Ascending aorta (tissue), 2 donors: ENCODE results near the gene ZNF292. TPM values are rescaled to one million over a fixed set of nuclear protein-coding genes. Genes with fewer than 3 reads are reported as not detected.

Experiments
- DNase-seq, 2 donors: peaks; one replicate each; pipeline ENCODE4 v3.0.0-alpha.2; 2019; ENCODE audit warnings: low spot score in 2 of 2
- H3K27ac ChIP-seq, 2 donors: fragments of 200-600 bp; sonication (generic); one replicate each; pipeline ENCODE4 v1.5.1; 2016 to 2017; ENCODE audit warnings: mild to moderate bottlenecking in 1 of 2
- H3K27me3 ChIP-seq: fragments of 200-600 bp; sonication (generic); one replicate; pipeline ENCODE4 v1.5.1; 2017
- H3K36me3 ChIP-seq, 2 donors: fragments of 200-600 bp; sonication (generic); one replicate each; pipeline ENCODE4 v1.5.1; 2016
- H3K4me1 ChIP-seq, 2 donors: fragments of 200-600 bp; sonication (generic); one replicate each; pipeline ENCODE4 v1.5.1; 2016 to 2017; ENCODE audit warnings: mild to moderate bottlenecking in 1 of 2
- H3K4me3 ChIP-seq, 2 donors: fragments of 200-600 bp; sonication (generic); one replicate each; pipeline ENCODE4 v1.5.1; 2016 to 2017; ENCODE audit warnings: mild to moderate bottlenecking in 1 of 2
- H3K9me3 ChIP-seq, 2 donors: fragments of 200-600 bp; sonication (generic); one replicate each; pipeline ENCODE4 v1.5.1; 2016
- intact Hi-C: fragments of 100-400 bp; cut with DNase I; formaldehyde crosslinking; loops from one replicate; pipeline ENCODE4 v1.15.1; 2023
- total RNA-seq: library from RNA; depleted of rRNA; stranded (reverse); fragments of >200 nt; gene quantifications from one replicate; pipeline ENCODE4 v1.1.0, GENCODE V29; 2016
- TF ChIP-seq, protein P1 (sequence below), 3 experiments: fragments of 200-600 bp in 2 of 3; fragments of 450-650 bp in 1 of 3; sonication (generic) in 2 of 3; IDR thresholded peaks; one replicate each; pipeline ENCODE4 v1.5.1; 2016 to 2019; ENCODE audit warnings: antibody characterized with exemption in 3 of 3, mild to moderate bottlenecking in 1 of 3, moderate library complexity in 1 of 3

Gene ZNF292
- total RNA-seq, 1 donor from 2014 or later, result 19.1 TPM

DNA sequence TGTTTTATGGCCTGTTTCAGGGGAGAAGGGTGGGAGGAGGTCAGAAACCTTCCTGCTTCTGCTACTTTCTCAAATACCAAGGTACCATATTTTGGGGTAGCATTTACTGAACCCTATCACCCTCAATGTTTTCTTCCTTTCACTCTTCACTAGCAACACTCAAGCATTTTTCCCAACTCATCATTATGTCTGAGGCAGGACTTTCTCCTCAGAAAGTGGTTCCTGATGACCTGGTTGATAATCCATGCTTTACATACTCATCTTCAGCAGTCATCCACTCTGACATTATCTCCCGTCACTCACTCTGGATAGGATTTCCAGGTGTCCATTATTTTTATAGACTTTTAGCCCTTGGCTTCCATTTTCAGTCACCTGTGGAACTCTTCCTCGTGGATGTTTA is 21.1 kb downstream of the ZNF292 start:
- intact Hi-C loops, result no loop called here
- Histone ChIP-seq H3K27me3 (no peaks in the 10 kb centered on the region), H3K4me3 (no peak overlapping the region), H3K36me3 (peaks cover 0 to 7% of the 10 kb centered on the region in 2 donors), H3K4me1 (no peaks in the 10 kb centered on the region), H3K27ac (no peak overlapping the region), H3K9me3 (no peaks in the 10 kb centered on the region)
- TF ChIP-seq, protein P1, sequence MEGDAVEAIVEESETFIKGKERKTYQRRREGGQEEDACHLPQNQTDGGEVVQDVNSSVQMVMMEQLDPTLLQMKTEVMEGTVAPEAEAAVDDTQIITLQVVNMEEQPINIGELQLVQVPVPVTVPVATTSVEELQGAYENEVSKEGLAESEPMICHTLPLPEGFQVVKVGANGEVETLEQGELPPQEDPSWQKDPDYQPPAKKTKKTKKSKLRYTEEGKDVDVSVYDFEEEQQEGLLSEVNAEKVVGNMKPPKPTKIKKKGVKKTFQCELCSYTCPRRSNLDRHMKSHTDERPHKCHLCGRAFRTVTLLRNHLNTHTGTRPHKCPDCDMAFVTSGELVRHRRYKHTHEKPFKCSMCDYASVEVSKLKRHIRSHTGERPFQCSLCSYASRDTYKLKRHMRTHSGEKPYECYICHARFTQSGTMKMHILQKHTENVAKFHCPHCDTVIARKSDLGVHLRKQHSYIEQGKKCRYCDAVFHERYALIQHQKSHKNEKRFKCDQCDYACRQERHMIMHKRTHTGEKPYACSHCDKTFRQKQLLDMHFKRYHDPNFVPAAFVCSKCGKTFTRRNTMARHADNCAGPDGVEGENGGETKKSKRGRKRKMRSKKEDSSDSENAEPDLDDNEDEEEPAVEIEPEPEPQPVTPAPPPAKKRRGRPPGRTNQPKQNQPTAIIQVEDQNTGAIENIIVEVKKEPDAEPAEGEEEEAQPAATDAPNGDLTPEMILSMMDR (IDR thresholded peaks at IDR 0.05), result no peak
- no peak for DNase-seq

DNA sequence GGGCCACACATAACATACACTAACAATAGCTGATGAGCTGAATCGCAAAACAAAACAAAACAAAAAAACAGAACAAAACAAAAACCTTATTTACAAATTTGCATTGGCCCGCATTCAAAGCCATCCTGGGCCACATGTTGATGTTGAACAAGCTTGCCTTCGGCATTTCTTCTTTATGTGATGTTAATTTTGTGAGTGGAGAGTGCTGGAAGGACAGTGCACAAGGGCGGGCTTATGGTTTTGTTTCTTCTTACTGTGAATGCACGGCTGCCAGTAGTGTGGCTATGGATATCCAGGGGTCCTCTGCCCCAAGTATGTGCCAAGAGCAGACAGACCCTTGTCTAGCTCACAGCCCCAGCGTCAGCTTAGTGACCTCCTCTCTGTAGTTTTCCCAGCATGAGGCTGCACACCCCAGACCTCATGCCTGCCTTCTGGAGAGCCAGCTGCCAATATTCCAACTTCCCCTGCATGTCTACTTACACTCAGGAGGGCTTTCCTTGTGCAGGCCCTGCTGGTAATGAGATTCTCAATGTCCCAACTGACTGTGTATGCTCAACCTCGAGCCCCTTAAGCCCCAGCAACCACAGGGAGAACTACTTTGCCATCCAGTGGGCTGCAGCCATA is 24.9 kb downstream of the ZNF292 start:
- intact Hi-C loops, result no loop called here
- H3K4me1 ChIP-seq, result no peaks in the 10 kb centered on the region
- no peak for DNase-seq
- H3K27me3 ChIP-seq, result no peaks in the 10 kb centered on the region
- H3K4me3 ChIP-seq, result no peak overlapping the region
- TF ChIP-seq, protein P1 (IDR thresholded peaks at IDR 0.05), result no peak
- H3K36me3 ChIP-seq, result peaks cover 0 to 7% of the 10 kb centered on the region in 2 donors
- no peaks in the 10 kb centered on the region for H3K9me3 ChIP-seq
- H3K27ac ChIP-seq, result no peak overlapping the region

- no peaks in the 10 kb centered on the region for H3K27me3 ChIP-seq
- H3K36me3 ChIP-seq, result peaks cover 0 to 7% of the 10 kb centered on the region in 2 donors
- TF ChIP-seq, protein P1 (IDR thresholded peaks at IDR 0.05), result no peak
- H3K27ac ChIP-seq, result no peak overlapping the region
- H3K4me3 ChIP-seq, result no peak overlapping the region
- intact Hi-C loops, result no loop called here
- no peak for DNase-seq
- H3K9me3 ChIP-seq, result no peaks in the 10 kb centered on the region
- H3K4me1 ChIP-seq, result no peaks in the 10 kb centered on the region
These were observed 26.5 kb downstream of the ZNF292 start for GRCh38 chr6:87181903-87182302.

DNA sequence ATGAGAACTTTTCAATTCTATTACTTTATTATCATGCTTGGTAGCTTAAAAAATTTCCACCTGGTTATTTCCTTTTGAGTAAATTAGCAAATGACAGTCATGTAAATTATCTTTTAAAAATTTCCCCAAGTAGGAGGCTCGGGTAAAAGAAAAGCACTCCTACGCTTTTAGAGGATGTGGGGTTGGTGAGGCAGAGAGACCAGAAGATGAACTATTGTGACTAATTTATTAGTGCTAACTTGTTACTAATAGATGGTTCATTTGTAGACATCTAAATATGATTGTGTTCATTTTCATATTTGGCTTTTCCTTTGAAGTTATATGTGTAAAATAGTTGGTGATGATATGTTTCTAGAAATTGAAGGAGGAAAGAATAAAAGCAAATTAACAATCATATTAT is 27.0 kb downstream of the ZNF292 start:
- no peaks in the 10 kb centered on the region for H3K27me3 ChIP-seq
- no peaks in the 10 kb centered on the region for H3K4me1 ChIP-seq
- peaks cover 0 to 7% of the 10 kb centered on the region in 2 donors for H3K36me3 ChIP-seq
- intact Hi-C loops, result no loop called here
- H3K27ac ChIP-seq, result no peak overlapping the region
- H3K9me3 ChIP-seq, result no peaks in the 10 kb centered on the region
- DNase-seq, result no peak
- no peak overlapping the region for H3K4me3 ChIP-seq
- TF ChIP-seq, protein P1 (IDR thresholded peaks at IDR 0.05), result no peak

GRCh38 chr6:87182940-87183339 is 27.6 kb downstream of the ZNF292 start:
- Histone ChIP-seq H3K36me3 (peaks cover 0 to 7% of the 10 kb centered on the region in 2 donors), H3K4me1 (no peaks in the 10 kb centered on the region), H3K9me3 (no peaks in the 10 kb centered on the region), H3K4me3 (no peak overlapping the region), H3K27me3 (no peaks in the 10 kb centered on the region), H3K27ac (no peak overlapping the region)
- no peak for DNase-seq
- intact Hi-C loops, result no loop called here
- TF ChIP-seq, protein P1 (IDR thresholded peaks at IDR 0.05), result no peak

DNA sequence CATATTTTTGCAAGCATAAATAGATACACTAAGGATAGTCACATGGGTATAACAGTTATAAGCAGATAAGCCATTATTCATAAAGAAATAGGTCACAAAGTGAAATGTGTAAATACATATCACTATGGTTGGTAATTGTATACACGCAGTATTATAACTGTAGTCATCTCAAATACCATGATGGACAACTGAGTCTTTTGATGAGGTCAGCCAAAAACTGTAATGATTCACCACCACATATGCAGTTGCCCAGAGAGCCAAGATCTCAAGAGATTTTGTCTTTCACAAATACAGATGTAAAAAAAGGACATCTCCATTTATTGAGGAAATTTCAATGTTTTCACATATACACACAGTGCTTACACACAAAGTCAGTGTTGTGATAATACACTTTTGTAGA is 28.3 kb downstream of the ZNF292 start:
- TF ChIP-seq, protein P1 (IDR thresholded peaks at IDR 0.05), result no peak
- H3K36me3 ChIP-seq, result peaks cover 0 to 7% of the 10 kb centered on the region in 2 donors
- intact Hi-C loops, result no loop called here

More for the DNA sequence above, 28.3 kb downstream of the ZNF292 start:
- DNase-seq, result no peak
- no peak overlapping the region for H3K27ac ChIP-seq
- H3K27me3 ChIP-seq, result no peaks in the 10 kb centered on the region
- no peaks in the 10 kb centered on the region for H3K4me1 ChIP-seq
- H3K9me3 ChIP-seq, result no peaks in the 10 kb centered on the region
- no peak overlapping the region for H3K4me3 ChIP-seq
